Middle frontal gyrus (tissue), 1 donor: ENCODE measurements around the gene DYSF.

Experiments
- DNase-seq: peaks from one replicate; pipeline ENCODE4 v3.0.0-alpha.2; 2015; ENCODE audit warnings: low spot score; ENCODE audit errors: extremely low spot score

DYSF gene

DNA sequence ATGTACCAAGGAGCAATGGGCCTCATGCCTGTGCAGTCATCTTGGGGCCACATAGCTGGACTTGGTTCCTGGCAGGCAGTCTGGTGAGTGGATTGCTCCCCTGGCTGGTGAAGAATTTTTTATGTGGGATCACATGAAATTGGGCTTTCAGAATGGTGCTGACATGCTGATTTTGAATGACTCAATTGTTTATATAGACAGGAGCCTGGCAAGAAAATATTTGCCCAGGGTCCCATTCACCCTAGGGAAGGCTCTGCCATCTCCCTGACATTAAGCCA lies 266.9 kb downstream of the DYSF start:
- no peak for DNase-seq

DNA sequence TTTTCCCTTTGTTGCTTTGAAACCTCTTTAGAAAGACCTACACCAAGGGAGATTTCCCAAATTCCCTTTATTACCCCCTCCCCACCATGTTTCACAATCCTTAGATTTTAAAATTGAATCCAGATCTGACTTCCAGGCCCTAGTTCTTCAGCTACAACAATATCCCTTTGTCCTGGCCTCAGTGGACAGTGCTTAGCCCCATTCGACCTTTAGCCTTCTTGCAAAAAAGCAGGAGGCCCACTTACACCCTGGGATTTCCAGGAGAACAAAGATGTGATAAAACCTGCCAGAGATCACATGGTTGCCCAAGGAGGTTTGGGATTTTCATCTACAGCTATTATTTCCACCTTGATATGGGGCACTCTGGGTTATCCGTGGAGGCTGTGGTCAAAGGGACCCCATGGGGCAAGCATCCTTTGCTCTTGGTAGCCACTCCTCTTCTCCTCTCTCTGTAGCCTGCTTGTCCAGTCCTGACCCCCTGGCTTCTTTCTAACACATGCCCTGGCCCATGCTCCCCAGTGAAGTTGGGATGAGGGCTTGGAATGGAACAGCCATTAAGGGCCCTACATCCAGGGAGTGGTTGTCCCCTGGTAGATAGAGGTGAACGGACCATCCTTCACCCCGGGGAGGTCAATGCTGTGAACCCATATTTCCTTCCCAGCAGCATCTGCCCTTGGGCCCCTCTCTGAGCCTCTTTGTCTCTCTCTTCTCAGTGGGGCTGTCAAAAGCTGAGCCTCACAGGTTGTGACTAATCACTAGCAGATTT lies 267.4 kb downstream of the DYSF start:
- DNase-seq, result no peak

DNA sequence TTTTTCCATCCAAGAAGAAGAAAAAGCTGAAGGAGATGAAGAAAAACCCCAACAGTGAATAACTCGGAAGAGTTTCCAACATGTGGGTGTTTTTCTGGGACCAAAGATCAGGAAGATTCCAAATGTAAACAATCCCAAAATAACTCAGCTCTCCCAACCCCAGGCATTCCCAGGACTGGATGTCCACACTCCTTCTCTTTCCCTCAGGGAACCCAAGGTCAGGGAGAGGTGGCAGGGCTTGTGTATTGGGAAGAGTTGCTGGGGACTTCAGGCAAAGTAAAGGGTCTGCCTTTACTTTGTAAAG lies 268.0 kb downstream of the DYSF start:
- DNase-seq, result no peak

DNA sequence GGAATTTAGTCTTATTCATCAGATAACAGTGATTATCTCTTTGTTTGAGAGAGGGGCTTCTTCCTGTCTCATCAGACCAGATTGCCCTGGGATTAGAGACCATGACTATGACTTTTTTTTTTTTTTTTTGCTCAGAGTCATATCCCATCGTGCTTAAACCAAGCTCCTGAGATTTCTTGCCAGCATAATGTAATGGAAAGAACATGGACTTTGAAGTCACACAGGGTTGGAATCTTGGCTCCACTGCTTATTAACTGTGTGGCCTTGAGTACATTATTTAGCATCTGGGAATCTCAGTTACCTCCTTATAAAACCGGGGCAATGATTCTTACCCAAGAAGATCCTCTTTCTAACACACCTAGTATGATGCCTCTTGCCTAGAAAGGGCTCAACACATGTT lies 268.3 kb downstream of the DYSF start:
- no peak for DNase-seq

DNA sequence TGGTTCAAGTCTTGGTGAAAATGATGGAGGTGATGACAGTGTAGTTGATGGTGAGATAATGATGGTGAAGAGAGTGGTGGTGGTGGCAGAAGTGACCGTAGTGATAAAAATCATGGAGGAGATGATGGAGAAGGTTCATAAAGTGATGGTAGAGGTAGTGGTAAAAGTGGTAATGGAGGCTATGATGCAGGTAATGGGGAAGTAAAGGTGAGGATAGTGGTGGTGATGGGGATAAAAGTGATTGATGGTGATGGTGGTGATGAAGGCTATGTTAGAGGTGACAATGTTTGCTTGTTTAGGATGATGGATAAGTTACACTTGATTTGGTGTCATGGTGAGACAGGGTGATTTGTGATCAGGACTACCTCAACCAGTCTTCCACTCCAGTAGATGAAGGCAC lies 268.9 kb downstream of the DYSF start:
- no peak for DNase-seq

DNA sequence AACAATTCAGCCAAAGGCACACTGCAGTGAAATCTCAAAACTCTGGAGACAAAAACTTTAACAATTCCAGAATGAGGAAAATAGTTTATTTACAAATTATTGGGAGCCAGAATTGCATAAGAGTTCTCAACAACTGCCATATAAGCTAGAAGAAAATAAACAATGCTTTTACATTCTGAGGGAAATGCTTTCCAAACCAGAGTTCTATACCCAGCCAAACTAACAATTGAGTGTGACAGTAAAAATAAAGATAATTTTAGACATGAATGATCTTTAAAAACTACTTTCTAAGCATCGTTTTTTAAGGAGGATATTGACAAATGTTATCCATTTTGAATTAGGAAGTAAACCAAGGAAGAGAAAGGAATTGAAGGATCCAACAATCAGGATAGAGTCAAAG lies 271.4 kb downstream of the DYSF start:
- DNase-seq, result no peak

DNA sequence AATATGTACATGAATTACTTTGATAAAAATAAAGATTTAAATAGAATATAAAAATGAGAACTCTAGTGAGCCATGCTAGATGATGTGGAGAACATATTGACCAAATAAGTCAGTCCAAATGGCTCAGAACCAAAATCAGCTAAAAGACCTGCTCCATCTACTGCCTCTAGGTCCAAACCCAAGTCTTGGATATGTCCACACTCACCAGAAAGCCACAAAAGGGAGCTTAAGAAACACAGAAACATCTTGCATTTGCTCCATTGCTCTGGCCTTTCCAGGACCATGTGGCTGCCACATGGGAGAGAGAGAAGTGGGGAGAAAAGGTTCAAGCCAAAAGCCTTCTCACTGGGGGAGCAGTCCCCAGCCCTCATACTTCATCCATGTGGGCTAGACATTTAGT lies 272.5 kb downstream of the DYSF start:
- DNase-seq, result no peak

DNA sequence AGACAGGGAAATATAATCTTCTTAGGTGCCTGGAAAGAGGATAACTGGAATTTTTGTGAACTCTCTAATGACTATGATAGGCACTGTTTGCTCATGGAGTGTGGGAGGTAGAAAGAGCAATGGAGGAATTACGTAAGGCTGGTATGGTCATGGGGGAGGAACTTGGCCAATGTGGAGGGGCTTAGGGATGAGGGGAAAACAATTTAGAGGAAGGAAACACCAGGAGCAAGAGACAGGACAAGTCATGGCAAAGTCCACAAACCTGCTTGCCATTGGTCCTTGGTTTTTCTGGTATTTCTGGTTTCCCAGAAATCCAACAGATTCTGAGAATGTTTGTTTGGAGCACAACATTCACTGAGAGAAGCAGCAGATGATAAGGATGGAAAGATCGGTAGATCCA lies 274.2 kb downstream of the DYSF start:
- no peak for DNase-seq

DNA sequence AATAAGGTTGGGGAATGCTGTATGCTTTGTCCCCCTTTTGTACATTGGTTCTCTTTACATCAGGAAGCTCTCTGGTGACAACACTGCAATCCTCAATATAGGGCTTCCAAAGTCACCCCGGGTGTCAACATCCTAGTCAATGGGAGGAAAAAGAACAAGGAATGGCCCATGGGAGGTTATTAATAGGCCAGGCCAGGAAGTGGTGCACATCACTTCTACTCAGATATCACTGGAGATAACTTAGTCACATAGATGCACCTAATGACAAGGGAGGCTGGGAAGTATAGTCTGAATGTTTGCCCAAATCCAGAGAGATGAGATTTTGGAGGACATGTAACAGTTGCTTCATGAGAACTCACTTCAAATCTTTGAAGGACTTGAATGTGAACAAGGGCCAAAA lies 274.7 kb downstream of the DYSF start:
- DNase-seq, result no peak

DNA sequence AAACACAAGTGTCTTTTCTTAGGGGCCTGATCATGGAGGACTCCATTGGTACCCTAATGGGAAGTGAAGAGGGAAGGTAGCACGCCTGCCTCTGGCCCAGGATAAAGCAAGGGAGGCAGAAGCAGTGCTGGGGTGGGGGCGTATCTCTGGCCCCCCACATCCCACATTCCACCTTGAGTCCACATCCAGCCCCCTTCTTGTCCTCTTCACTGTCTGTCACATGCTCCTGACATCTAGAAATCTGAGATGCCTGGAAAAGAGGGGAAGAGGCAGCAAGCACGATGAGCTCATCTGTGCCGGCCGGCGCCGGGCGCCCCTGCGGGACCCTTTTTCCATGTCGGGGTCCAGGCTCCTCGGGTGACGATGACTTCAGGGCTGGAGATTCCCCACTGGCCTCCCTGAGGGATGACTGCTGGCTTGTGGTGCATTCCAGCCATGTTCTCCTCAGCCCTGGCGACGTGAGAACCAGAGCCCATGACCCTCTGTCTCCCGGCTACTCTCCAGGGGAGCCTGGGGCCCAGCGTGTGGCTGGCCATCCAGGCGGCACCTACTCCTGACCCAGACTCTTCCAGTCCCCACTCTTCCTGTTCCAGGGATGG lies 277.5 kb downstream of the DYSF start:
- DNase-seq, result no peak

DNA sequence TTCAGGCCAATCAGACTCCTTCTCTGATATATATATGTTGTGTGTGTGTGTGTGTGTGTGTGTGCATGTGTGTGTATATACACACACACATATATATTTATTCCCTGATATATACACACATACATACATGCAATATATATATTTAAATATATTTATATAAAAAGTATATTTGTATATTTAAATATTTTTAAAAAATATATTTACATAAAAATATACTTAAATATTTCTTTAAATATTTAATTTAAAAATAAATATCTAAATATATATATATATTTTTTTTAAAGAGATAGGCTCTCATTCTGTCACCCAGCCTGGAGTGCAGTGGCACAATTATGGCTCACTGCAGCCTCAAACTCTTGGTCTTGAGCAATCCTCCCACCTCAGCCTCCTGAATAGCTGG lies 281.3 kb downstream of the DYSF start:
- no peak for DNase-seq

DNA sequence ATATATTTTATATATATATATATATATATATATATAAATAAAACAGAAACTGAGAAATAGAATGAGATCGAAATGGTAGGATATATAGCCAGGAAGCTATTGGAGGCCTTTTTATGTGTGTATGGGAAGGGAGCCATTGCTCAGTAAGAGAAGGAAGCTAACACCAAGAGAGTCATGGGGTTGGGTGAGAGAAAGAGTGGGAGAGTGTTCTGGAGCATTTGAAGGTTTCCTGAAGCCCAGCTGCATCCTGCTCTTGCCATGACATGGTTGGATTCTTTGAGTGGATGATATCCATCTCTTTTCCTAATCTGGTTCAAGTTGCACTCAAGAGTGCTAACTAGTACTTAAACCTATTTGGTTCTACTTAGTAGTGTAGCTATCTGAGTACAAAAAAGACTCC lies 282.3 kb downstream of the DYSF start:
- DNase-seq, result no peak
